ENCODE measurements around the gene PKP3.

PKP3 gene

DNA sequence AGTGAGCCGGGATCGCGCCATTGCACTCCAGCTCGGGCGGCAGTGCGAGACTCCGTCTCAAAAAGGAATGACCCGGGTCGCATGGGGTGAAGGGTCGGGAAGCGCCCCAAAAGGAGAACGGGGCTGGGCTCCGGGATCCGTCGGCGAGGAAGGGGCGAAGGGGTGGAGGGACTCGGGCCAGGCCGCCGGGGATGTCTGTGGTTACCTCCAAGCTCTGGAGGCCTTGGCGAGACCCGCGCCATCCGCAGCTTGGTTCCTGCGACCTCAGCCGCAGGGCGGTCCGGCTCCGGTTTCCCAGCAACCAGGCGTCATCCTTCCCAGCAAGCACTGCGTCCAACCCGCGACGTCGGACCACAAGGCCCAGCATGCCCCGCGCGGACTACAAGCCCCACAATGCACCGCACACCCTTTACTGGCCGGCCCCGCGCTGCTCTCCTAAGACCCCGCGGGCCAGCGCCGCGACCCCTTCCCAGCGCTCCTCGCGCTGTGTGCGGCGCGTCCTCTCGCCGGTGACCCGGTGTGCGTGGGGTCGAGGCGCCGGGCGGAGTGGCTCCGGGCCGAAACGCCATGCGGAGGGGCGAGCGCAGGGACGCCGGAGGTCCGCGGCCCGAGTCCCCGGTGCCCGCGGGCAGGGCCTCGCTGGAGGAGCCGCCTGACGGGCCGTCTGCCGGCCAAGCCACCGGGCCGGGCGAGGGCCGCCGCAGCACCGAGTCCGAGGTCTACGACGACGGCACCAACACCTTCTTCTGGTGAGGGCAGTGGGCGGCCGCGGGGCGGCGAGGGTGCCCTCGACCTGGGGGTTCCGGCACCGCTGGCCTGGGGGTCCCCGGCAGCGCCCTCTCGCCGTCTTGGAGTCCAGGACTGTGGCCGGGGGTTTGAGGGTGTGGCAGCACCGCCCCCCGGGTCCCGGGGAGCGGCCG lies 56.1 kb downstream of the PKP3 start, which contains the start of gene PTDSS2:
PTDSS2 (plus strand) TSS at position 391 of the 920 bp plus-strand sequence; CDS start at position 568, 177 bp downstream.
- peak; percentile 94 for DNase-seq

- peak; percentile 59 for DNase-seq
These were observed 56.9 kb downstream of the PKP3 start for GRCh38 chr11:450809-451451.

DNA sequence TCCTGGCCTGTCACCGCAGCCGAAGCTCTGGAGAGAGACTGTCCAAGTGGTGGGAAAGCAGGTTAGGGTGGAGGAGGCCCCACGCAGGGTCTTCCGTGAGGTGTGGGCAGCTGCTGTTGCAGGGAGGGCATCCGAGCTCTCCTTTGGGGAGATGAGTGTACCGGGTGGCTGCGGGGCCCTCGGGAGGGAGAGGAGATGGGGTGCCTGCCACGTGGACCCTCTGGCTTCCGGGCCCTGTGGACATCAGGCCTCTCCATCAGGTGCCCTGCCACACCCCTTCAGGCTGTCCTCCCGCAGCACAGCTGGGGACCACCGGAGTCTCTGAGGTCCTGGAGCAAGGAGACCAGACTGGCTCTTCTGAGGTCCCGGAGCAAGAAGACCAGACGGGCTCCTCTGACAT lies 57.7 kb downstream of the PKP3 start:
- DNase-seq, result no peak

GRCh38 chr11:452203-452744 lies 58.3 kb downstream of the PKP3 start:
- DNase-seq, result no peak

DNA sequence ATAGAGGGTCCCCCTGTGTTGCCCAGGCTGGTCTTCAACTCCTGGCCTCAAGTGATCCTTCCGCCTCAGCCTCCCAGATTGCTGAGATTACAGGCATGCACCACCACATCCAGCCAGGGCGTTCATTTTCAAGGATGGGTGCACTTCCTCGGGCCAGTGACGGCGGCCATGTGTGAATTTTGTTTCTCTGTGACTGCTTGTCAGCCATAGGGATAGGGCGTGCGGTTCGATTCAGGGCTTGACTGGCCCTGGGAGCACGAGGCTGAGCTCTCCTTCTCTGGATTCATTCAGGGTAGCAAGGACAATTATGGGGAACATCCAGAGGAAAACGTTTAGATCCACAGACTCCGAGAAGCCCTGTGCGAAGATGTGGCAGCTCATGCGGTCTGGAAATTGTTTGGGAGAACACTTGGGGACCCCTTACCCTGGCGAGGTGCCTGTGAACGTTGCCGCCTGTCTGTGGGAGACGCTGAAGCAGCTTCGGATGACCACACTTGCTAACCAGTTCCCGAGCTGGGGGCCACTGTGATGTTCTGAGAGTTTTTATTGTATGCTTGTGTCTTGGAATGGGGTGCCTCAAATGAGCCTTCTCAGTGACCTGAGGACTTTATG lies 59.0 kb downstream of the PKP3 start:
- DNase-seq, result no peak

DNA sequence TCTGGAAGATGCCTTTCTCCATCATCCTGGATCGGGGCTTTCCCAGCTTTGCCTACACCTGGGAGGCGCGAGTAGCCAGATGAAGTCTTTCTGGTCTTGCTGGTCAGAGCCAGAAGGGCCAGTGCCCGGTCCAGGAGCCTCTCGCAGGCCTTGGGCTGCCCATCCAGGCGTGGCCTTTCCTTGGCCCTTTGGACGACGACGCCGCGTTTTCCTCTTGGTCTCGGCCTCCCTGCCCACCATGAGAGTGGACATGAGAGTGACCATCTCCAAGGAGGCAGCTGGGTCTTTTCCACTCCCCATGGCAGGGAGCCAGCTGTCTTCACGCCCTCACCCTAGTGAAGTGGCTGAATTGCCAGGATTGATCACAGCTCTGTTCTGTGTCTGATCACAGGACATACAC lies 59.6 kb downstream of the PKP3 start:
- DNase-seq, result no peak

- no peak for DNase-seq
These were observed 60.0 kb downstream of the PKP3 start for GRCh38 chr11:454043-454442.
